Measurements from ENCODE around the gene ADCY2.
A peak's percentile ranks its signal among the peaks of the same experiment; 100 is the strongest.
"Not testable (repeated sequence)": the region's sequence is repeated elsewhere in the genome, so short reads cannot be mapped to it uniquely, and the experiment has no call there.

Gene ADCY2

GRCh38 chr5:7395432-7395946 is 449 bp upstream of the ADCY2 start:
- DNase-seq (ENCODE audit: low spot score) = no peak

GRCh38 chr5:7396713-7397454 is 946 bp downstream of the ADCY2 start:
- peak; percentile 62 for DNase-seq (ENCODE audit: low spot score)

GRCh38 chr5:7397937-7398336 is 2.0 kb downstream of the ADCY2 start:
- DNase-seq (ENCODE audit: low spot score) = no peak

GRCh38 chr5:7398596-7399280 is 2.8 kb downstream of the ADCY2 start:
- DNase-seq (ENCODE audit: low spot score) = no peak

GRCh38 chr5:7405277-7405676 is 9.3 kb downstream of the ADCY2 start:
- DNase-seq (ENCODE audit: low spot score) = no peak

GRCh38 chr5:7410936-7411511 is 15.1 kb downstream of the ADCY2 start:
- DNase-seq (ENCODE audit: low spot score) = no peak

GRCh38 chr5:7412409-7412808 is 16.5 kb downstream of the ADCY2 start:
- DNase-seq (ENCODE audit: low spot score) = peak; percentile 34

- DNase-seq (ENCODE audit: low spot score) = peak; percentile 25
Measured at GRCh38 chr5:7415123-7415522, 19.2 kb downstream of the ADCY2 start.

GRCh38 chr5:7415587-7416535 is 19.9 kb downstream of the ADCY2 start:
- DNase-seq (ENCODE audit: low spot score) = no peak

- DNase-seq (ENCODE audit: low spot score) = no peak
Measured at GRCh38 chr5:7418276-7418675, 22.3 kb downstream of the ADCY2 start.

GRCh38 chr5:7419367-7419766 is 23.4 kb downstream of the ADCY2 start:
- DNase-seq (ENCODE audit: low spot score) = no peak

- no peak for DNase-seq (ENCODE audit: low spot score)
Measured at GRCh38 chr5:7419846-7420245, 23.9 kb downstream of the ADCY2 start.

GRCh38 chr5:7420510-7421280 is 24.8 kb downstream of the ADCY2 start:
- no peak for DNase-seq (ENCODE audit: low spot score)

- no peak for DNase-seq (ENCODE audit: low spot score)
Measured at GRCh38 chr5:7422316-7423106, 26.6 kb downstream of the ADCY2 start.

- DNase-seq (ENCODE audit: low spot score) = not testable (repeated sequence)
Measured at GRCh38 chr5:7423231-7423630, 27.3 kb downstream of the ADCY2 start.

- DNase-seq (ENCODE audit: low spot score) = no peak
Measured at GRCh38 chr5:7425830-7426229, 29.9 kb downstream of the ADCY2 start.

GRCh38 chr5:7426284-7426683 is 30.3 kb downstream of the ADCY2 start:
- DNase-seq (ENCODE audit: low spot score) = no peak

- no peak for DNase-seq (ENCODE audit: low spot score)
Measured at GRCh38 chr5:7434914-7435313, 39.0 kb downstream of the ADCY2 start.

GRCh38 chr5:7435503-7435902 is 39.6 kb downstream of the ADCY2 start:
- DNase-seq (ENCODE audit: low spot score) = no peak

- no peak for DNase-seq (ENCODE audit: low spot score)
Measured at GRCh38 chr5:7436521-7436920, 40.6 kb downstream of the ADCY2 start.
